ENCODE data around the gene SLC38A7. TPM values are rescaled to one million over a fixed set of nuclear protein-coding genes. Genes with fewer than 3 reads are reported as not detected.

Gene SLC38A7
- total and polyA plus RNA-seq, 2 of the 13 experiments (the other 11 are each of a cell fraction or from before 2014, with no cell fraction given), result 13.2 to 14.1 TPM

DNA sequence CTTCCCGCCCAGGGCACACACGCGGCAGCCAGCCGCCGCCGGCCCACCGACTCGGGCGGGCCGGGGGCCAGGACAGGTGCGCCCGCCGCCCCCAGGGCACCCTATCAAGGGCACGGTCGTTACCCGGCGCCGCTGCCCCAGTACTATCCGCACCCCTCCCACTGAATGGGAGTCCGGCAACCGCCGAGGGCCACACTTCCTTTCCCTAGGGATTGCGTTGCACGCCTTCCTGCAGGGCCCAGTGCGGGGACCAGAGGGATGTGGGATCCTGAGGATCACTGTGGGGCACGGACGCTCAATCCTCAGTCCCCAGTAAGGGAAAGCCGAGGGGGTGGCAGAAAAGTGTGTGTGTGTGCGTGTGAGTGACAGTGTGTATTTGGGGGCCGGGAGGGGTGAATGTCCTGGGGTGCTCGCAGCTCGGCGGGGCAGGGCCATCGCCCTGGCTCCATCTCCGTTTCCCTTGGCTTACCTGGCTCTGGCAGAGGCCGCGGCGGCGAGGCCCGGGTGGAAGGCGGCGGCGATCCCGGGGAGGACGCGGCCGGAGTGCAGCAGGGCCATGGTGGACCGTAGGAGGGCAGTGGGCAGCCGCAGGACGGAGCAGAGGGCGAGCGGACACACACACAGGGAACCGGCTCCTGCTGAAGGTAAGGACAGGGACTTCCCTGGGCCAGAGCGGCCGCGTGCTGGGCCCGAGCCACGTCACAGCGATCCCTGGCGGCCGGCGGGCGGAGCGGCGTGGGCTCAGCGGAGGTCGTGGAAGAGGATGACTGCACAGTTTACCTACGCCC is 49.3 kb upstream of the SLC38A7 start, which contains the start of gene GOT2 (continued):
- TF ChIP-seq GZF1 (CRISPR knock-in tag; IDR thresholded peaks at IDR 0.05) (peak; percentile 87), ZNF569 (CRISPR knock-in tag; IDR thresholded peaks at IDR 0.05; ENCODE audit: borderline replicate concordance) (peak; percentile 40; the same call in 1 of the 2 replicates), ZNF839 (CRISPR knock-in tag; IDR thresholded peaks at IDR 0.05; ENCODE audit: borderline replicate concordance) (no peak; the same call in 1 of the 2 replicates), FOXA3 (CRISPR knock-in tag; IDR thresholded peaks at IDR 0.05) (peak; percentile 84), RBM22 (optimal IDR thresholded peaks at IDR 0.05; ENCODE audit: low read length) (no peak), ISL2 (CRISPR knock-in tag; IDR thresholded peaks at IDR 0.05) (peak; percentile 80), ZNF230 (CRISPR knock-in tag; IDR thresholded peaks at IDR 0.05) (peak; percentile 76; the same call in 1 of the 2 replicates), ZNF296 (CRISPR knock-in tag; conservative IDR thresholded peaks at IDR 0.05) (no peak; the same call in 1 of the 2 replicates), KAT8 (CRISPR knock-in tag; IDR thresholded peaks at IDR 0.05) (peak; percentile 95), CEBPG (CRISPR knock-in tag; IDR thresholded peaks at IDR 0.05) (peak; percentile 65), ZNF121 (CRISPR knock-in tag; IDR thresholded peaks at IDR 0.05) (peak; percentile 81), JUN (CRISPR knock-in tag; IDR thresholded peaks at IDR 0.05) (no peak; the same call in 1 of the 2 replicates), THAP11 (CRISPR knock-in tag; IDR thresholded peaks at IDR 0.05) (peak; percentile 94), STAT5B (CRISPR knock-in tag; IDR thresholded peaks at IDR 0.05) (0 out of 2 replicates have a peak, but pooled peaks have one; percentile 40), IKZF4 (CRISPR knock-in tag; IDR thresholded peaks at IDR 0.05; ENCODE audit: borderline replicate concordance, low read depth, not compliant biosample characterization) (peak; percentile 78)
- TF ChIP-seq, protein P1, sequence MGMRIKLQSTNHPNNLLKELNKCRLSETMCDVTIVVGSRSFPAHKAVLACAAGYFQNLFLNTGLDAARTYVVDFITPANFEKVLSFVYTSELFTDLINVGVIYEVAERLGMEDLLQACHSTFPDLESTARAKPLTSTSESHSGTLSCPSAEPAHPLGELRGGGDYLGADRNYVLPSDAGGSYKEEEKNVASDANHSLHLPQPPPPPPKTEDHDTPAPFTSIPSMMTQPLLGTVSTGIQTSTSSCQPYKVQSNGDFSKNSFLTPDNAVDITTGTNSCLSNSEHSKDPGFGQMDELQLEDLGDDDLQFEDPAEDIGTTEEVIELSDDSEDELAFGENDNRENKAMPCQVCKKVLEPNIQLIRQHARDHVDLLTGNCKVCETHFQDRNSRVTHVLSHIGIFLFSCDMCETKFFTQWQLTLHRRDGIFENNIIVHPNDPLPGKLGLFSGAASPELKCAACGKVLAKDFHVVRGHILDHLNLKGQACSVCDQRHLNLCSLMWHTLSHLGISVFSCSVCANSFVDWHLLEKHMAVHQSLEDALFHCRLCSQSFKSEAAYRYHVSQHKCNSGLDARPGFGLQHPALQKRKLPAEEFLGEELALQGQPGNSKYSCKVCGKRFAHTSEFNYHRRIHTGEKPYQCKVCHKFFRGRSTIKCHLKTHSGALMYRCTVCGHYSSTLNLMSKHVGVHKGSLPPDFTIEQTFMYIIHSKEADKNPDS (CRISPR knock-in tag; IDR thresholded peaks at IDR 0.05), result no peak
- TF ChIP-seq, protein P2, sequence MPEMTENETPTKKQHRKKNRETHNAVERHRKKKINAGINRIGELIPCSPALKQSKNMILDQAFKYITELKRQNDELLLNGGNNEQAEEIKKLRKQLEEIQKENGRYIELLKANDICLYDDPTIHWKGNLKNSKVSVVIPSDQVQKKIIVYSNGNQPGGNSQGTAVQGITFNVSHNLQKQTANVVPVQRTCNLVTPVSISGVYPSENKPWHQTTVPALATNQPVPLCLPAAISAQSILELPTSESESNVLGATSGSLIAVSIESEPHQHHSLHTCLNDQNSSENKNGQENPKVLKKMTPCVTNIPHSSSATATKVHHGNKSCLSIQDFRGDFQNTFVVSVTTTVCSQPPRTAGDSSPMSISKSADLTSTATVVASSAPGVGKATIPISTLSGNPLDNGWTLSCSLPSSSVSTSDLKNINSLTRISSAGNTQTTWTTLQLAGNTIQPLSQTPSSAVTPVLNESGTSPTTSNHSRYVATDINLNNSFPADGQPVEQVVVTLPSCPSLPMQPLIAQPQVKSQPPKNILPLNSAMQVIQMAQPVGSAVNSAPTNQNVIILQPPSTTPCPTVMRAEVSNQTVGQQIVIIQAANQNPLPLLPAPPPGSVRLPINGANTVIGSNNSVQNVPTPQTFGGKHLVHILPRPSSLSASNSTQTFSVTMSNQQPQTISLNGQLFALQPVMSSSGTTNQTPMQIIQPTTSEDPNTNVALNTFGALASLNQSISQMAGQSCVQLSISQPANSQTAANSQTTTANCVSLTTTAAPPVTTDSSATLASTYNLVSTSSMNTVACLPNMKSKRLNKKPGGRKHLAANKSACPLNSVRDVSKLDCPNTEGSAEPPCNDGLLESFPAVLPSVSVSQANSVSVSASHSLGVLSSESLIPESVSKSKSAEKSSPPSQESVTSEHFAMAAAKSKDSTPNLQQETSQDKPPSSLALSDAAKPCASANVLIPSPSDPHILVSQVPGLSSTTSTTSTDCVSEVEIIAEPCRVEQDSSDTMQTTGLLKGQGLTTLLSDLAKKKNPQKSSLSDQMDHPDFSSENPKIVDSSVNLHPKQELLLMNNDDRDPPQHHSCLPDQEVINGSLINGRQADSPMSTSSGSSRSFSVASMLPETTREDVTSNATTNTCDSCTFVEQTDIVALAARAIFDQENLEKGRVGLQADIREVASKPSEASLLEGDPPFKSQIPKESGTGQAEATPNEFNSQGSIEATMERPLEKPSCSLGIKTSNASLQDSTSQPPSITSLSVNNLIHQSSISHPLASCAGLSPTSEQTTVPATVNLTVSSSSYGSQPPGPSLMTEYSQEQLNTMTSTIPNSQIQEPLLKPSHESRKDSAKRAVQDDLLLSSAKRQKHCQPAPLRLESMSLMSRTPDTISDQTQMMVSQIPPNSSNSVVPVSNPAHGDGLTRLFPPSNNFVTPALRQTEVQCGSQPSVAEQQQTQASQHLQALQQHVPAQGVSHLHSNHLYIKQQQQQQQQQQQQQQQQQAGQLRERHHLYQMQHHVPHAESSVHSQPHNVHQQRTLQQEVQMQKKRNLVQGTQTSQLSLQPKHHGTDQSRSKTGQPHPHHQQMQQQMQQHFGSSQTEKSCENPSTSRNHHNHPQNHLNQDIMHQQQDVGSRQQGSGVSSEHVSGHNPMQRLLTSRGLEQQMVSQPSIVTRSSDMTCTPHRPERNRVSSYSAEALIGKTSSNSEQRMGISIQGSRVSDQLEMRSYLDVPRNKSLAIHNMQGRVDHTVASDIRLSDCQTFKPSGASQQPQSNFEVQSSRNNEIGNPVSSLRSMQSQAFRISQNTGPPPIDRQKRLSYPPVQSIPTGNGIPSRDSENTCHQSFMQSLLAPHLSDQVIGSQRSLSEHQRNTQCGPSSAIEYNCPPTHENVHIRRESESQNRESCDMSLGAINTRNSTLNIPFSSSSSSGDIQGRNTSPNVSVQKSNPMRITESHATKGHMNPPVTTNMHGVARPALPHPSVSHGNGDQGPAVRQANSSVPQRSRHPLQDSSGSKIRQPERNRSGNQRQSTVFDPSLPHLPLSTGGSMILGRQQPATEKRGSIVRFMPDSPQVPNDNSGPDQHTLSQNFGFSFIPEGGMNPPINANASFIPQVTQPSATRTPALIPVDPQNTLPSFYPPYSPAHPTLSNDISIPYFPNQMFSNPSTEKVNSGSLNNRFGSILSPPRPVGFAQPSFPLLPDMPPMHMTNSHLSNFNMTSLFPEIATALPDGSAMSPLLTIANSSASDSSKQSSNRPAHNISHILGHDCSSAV (CRISPR knock-in tag; IDR thresholded peaks at IDR 0.05; ENCODE audit: borderline replicate concordance), result 0 out of 2 replicates have a peak, but pooled peaks have one; percentile 83
- TF ChIP-seq, protein P3, sequence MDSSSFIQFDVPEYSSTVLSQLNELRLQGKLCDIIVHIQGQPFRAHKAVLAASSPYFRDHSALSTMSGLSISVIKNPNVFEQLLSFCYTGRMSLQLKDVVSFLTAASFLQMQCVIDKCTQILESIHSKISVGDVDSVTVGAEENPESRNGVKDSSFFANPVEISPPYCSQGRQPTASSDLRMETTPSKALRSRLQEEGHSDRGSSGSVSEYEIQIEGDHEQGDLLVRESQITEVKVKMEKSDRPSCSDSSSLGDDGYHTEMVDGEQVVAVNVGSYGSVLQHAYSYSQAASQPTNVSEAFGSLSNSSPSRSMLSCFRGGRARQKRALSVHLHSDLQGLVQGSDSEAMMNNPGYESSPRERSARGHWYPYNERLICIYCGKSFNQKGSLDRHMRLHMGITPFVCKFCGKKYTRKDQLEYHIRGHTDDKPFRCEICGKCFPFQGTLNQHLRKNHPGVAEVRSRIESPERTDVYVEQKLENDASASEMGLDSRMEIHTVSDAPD (CRISPR knock-in tag; IDR thresholded peaks at IDR 0.05), result no peak; the same call in 1 of the 2 replicates

Measured in HepG2 (cell line).